Skeletal muscle cell (primary cell): ENCODE results near the gene ASXL1.
A peak's percentile ranks its signal among the peaks of the same experiment; 100 is the strongest.

ENCODE experiments used
- DNase-seq: peaks from one replicate; pipeline ENCODE4 v3.0.0-alpha.2; 2010; ENCODE audit warnings: low read depth
- H3K4me3 ChIP-seq: 2 replicates; pipeline ENCODE4 v1.5.1; 2011; ENCODE audit warnings: low read depth, mild to moderate bottlenecking, control low read depth, low read length, moderate library complexity

Gene ASXL1

GRCh38 chr20:32435449-32436107 is 77.4 kb downstream of the ASXL1 start:
- DNase-seq: no peak
- no peak overlapping the region for H3K4me3 ChIP-seq

DNA sequence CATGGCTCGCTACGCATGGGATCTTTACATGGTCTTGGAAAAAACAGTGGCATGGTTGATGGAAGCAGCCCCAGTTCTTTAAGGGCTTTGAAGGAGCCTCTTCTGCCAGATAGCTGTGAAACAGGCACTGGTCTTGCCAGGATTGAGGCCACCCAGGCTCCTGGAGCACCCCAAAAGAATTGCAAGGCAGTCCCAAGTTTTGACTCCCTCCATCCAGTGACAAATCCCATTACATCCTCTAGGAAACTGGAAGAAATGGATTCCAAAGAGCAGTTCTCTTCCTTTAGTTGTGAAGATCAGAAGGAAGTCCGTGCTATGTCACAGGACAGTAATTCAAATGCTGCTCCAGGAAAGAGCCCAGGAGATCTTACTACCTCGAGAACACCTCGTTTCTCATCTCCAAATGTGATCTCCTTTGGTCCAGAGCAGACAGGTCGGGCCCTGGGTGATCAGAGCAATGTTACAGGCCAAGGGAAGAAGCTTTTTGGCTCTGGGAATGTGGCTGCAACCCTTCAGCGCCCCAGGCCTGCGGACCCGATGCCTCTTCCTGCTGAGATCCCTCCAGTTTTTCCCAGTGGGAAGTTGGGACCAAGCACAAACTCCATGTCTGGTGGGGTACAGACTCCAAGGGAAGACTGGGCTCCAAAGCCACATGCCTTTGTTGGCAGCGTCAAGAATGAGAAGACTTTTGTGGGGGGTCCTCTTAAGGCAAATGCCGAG is 78.2 kb downstream of the ASXL1 start:
- DNase-seq: no peak
- no peak overlapping the region for H3K4me3 ChIP-seq

GRCh38 chr20:32436968-32437367 is 78.8 kb downstream of the ASXL1 start:
- no peak for DNase-seq

GRCh38 chr20:32437391-32438074 is 79.4 kb downstream of the ASXL1 start:
- DNase-seq: no peak
- H3K4me3 ChIP-seq: no peak overlapping the region

More at GRCh38 chr20:32436968-32437367, 78.8 kb downstream of the ASXL1 start:
- H3K4me3 ChIP-seq: no peak overlapping the region

GRCh38 chr20:32438331-32438858 is 80.3 kb downstream of the ASXL1 start:
- no peak overlapping the region for H3K4me3 ChIP-seq
- no peak for DNase-seq

- H3K4me3 ChIP-seq: no peak overlapping the region
- peak; percentile 62 for DNase-seq
Measured at GRCh38 chr20:32439132-32439829, 81.2 kb downstream of the ASXL1 start.

- no peak overlapping the region for H3K4me3 ChIP-seq
- DNase-seq: no peak
Measured at GRCh38 chr20:32440069-32440757, 82.1 kb downstream of the ASXL1 start.

- H3K4me3 ChIP-seq: no peak overlapping the region
- no peak for DNase-seq
Measured at GRCh38 chr20:32440758-32441078, 82.6 kb downstream of the ASXL1 start.

DNA sequence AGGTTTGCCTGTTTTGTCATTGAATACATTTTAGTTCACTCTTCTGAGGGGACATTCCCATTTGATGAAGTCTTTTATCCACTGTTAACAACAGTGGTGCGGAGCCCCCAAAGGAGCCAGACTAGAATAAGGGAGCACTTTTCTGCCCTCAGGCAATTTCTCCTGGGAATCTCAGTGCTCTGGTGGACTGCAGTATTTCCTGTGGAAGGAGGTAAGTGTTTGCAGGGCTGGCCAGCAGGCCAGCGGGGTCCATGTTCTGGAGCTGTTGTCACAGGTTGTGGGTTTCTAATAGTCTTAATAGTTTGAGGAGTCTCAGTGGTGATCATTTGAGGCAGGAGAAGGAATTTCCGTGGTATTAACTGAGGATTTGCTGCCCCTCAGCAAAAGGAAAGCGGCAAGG is 83.5 kb downstream of the ASXL1 start:
- no peak for DNase-seq

GRCh38 chr20:32442630-32443373 is 84.7 kb downstream of the ASXL1 start:
- no peak for DNase-seq
- no peak overlapping the region for H3K4me3 ChIP-seq

More for the DNA sequence above, 83.5 kb downstream of the ASXL1 start:
- no peak overlapping the region for H3K4me3 ChIP-seq

DNA sequence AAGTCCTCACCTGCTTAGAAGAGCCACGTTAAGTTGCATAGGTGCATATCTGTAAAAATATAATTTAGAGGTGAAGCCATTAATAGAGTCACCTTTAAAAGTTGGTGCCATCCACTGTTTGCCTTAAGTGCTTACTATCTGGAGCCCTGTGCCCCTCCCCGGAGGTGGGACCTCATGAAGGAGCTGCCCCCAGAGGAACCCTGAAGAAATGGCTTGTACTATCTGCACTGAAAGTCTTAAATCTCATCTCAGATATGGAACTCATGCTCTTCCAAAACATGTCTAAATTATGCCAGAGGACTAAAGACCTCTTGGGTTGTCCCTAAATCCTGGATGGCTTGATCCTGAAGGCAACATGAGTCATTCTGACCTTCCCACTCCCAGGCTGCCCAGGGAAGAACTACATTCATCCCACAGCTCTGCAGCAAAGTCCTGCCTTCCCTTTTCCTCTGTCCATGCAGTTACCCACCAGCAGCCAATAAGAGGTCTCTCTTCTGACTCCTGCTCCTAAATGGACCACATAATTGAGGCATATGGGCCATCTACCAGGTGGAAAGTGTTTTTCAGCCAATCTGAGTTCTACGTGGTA is 85.3 kb downstream of the ASXL1 start:
- no peak for DNase-seq
- no peak overlapping the region for H3K4me3 ChIP-seq

DNA sequence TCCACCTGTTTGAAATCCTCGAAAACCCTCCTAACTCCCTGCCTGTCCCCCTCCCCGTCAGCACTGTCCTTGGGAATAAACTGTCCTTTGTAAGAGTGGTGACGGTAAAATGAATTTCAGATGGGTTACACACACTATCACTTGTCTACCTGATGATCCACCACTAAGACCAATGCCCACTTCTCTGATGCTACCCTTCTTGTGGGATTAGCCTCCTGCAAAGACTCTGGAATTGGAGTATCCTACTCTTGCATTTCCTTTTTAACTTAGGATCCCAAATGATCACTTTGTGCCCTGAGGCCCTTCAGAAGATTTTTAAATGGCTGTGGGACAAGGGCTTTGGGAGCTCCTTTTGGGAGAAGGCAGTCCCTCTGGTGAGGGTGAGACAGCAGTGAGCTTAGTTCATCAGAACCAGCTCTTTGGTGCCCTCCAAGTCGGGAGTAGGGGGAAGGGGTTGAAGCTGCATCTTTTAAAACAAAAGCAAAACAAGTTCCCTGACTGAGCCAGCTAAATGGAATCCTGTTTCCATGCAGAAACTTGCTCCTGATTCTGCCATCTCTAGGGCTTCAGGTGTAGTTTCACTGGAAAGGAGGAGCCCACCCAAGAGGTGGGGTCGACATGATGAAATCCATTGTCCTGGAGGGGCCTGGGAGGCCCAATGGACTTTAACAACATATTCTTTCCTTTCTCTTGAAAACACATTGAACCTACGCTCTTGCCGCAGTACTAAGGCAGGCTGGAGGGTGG is 86.5 kb downstream of the ASXL1 start:
- no peak overlapping the region for H3K4me3 ChIP-seq
- no peak for DNase-seq

GRCh38 chr20:32445539-32446273 is 87.6 kb downstream of the ASXL1 start:
- no peak overlapping the region for H3K4me3 ChIP-seq
- no peak for DNase-seq

GRCh38 chr20:32446301-32447100 is 88.4 kb downstream of the ASXL1 start:
- no peak for DNase-seq
- H3K4me3 ChIP-seq: no peak overlapping the region

DNA sequence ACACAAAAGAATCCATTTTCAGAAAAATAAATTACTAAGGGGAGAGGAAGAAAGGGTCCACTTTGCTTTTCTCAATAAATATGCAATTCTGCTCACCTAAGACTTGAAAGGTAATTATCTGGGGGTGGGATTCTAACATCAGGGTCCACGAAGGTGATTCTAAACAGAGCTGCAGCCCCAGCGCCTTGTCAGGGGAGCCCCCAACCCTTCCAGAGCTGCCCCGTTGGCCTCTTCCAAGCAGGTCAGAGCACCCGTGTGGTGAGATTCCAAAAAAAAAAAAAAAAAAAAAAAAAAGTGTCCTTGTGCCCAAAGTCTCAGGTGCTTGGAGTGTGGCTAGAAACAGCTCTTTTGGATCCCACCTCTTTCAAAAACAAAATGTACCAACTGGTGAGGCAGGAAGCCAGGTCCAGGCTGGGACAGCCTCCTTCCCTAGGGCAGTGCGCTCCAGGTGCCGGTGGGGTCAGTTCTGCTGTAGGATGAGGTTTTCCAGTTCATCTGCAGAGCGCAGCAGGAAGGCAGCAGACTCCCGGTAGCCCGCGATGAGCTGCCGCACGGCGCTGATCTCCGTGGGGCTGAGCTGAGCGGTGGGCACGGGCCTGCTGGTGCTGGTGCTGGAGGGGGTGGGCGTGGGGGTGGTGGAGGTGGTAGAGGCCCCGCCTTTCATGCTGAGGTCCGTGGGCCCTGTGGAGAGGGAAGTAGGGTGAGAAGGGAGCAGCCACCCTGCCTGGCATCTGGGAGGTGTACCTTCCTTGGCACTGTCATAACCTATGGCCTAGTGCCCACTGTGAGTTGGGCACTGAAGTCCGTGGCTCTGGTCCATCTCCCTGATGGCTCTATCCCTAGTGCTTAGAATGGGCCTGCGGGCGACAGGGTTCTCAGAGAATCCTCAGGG is 89.3 kb downstream of the ASXL1 start:
- H3K4me3 ChIP-seq: no peak overlapping the region
- DNase-seq: no peak
